ENCODE measurements around the gene CD44. TPM values are rescaled to one million over a fixed set of nuclear protein-coding genes. Genes with fewer than 3 reads are reported as not detected.

The CD44 gene
- total RNA-seq, 1 donor from 2014 or later: 133 TPM

GRCh38 chr11:35182317-35182939 is 43.5 kb downstream of the CD44 start:
- peaks cover 3 to 30% (median 4%) of the 10 kb centered on the region in 3 donors for H3K4me1 ChIP-seq (ENCODE audit: control insufficient read depth in 3 of 3, insufficient read depth in 3 of 3, low read length in 3 of 3)
- no peak overlapping the region for H3K27ac ChIP-seq (ENCODE audit: low read depth, low read length)
- peaks cover 0 to 17% (median 15%) of the 10 kb centered on the region in 3 donors for H3K36me3 ChIP-seq (ENCODE audit: control insufficient read depth in 3 of 3, insufficient read depth in 3 of 3, low read length in 3 of 3)
- no peak overlapping the region for H3K9ac ChIP-seq (ENCODE audit: low read depth in 1 of 3, low read length in 3 of 3)
- no peak overlapping the region for H3K4me3 ChIP-seq (ENCODE audit: low read length in 3 of 3)
- H3K27me3 ChIP-seq (ENCODE audit: control insufficient read depth in 3 of 3, insufficient read depth in 3 of 3, low read length in 3 of 3): no peaks in the 10 kb centered on the region
- H3K9me3 ChIP-seq (ENCODE audit: control insufficient read depth in 3 of 3, low read length in 3 of 3): no peaks in the 10 kb centered on the region

GRCh38 chr11:35183326-35183925 is 44.5 kb downstream of the CD44 start:
- no peaks in the 10 kb centered on the region for H3K27me3 ChIP-seq (ENCODE audit: control insufficient read depth in 3 of 3, insufficient read depth in 3 of 3, low read length in 3 of 3)
- no peak overlapping the region for H3K27ac ChIP-seq (ENCODE audit: low read depth, low read length)
- no peaks in the 10 kb centered on the region for H3K9me3 ChIP-seq (ENCODE audit: control insufficient read depth in 3 of 3, low read length in 3 of 3)
- peaks cover 0 to 14% (median 13%) of the 10 kb centered on the region in 3 donors for H3K36me3 ChIP-seq (ENCODE audit: control insufficient read depth in 3 of 3, insufficient read depth in 3 of 3, low read length in 3 of 3)
- peaks cover 3 to 24% (median 4%) of the 10 kb centered on the region in 3 donors for H3K4me1 ChIP-seq (ENCODE audit: control insufficient read depth in 3 of 3, insufficient read depth in 3 of 3, low read length in 3 of 3)
- H3K4me3 ChIP-seq (ENCODE audit: low read length in 3 of 3): no peak overlapping the region
- H3K9ac ChIP-seq (ENCODE audit: low read depth in 1 of 3, low read length in 3 of 3): no peak overlapping the region

- no peaks in the 10 kb centered on the region for H3K27me3 ChIP-seq (ENCODE audit: control insufficient read depth in 3 of 3, insufficient read depth in 3 of 3, low read length in 3 of 3)
- no peaks in the 10 kb centered on the region for H3K9me3 ChIP-seq (ENCODE audit: control insufficient read depth in 3 of 3, low read length in 3 of 3)
- H3K4me3 ChIP-seq (ENCODE audit: low read length in 3 of 3): no peak overlapping the region
- H3K27ac ChIP-seq (ENCODE audit: low read depth, low read length): no peak overlapping the region
- H3K4me1 ChIP-seq (ENCODE audit: control insufficient read depth in 3 of 3, insufficient read depth in 3 of 3, low read length in 3 of 3): peaks cover 0 to 12% (median 0%) of the 10 kb centered on the region in 3 donors
- H3K9ac ChIP-seq (ENCODE audit: low read depth in 1 of 3, low read length in 3 of 3): no peak overlapping the region
- peaks cover 0 to 25% (median 20%) of the 10 kb centered on the region in 3 donors for H3K36me3 ChIP-seq (ENCODE audit: control insufficient read depth in 3 of 3, insufficient read depth in 3 of 3, low read length in 3 of 3)
These were observed 46.7 kb downstream of the CD44 start for GRCh38 chr11:35185696-35186095.

- peaks cover 0 to 20% (median 4%) of the 10 kb centered on the region in 3 donors for H3K4me1 ChIP-seq (ENCODE audit: control insufficient read depth in 3 of 3, insufficient read depth in 3 of 3, low read length in 3 of 3)
- no peak overlapping the region for H3K4me3 ChIP-seq (ENCODE audit: low read length in 3 of 3)
- H3K9me3 ChIP-seq (ENCODE audit: control insufficient read depth in 3 of 3, low read length in 3 of 3): no peaks in the 10 kb centered on the region
- H3K27ac ChIP-seq (ENCODE audit: low read depth, low read length): no peak overlapping the region
- H3K27me3 ChIP-seq (ENCODE audit: control insufficient read depth in 3 of 3, insufficient read depth in 3 of 3, low read length in 3 of 3): no peaks in the 10 kb centered on the region
- H3K9ac ChIP-seq (ENCODE audit: low read depth in 1 of 3, low read length in 3 of 3): no peak overlapping the region
- peaks cover 0 to 22% (median 13%) of the 10 kb centered on the region in 3 donors for H3K36me3 ChIP-seq (ENCODE audit: control insufficient read depth in 3 of 3, insufficient read depth in 3 of 3, low read length in 3 of 3)
These were observed 49.0 kb downstream of the CD44 start for GRCh38 chr11:35187996-35188395.

- Histone ChIP-seq H3K4me1 (ENCODE audit: control insufficient read depth in 3 of 3, insufficient read depth in 3 of 3, low read length in 3 of 3) (peaks cover 0 to 20% (median 4%) of the 10 kb centered on the region in 3 donors), H3K27me3 (ENCODE audit: control insufficient read depth in 3 of 3, insufficient read depth in 3 of 3, low read length in 3 of 3) (no peaks in the 10 kb centered on the region), H3K27ac (ENCODE audit: low read depth, low read length) (peak overlapping the region; percentile 20), H3K36me3 (ENCODE audit: control insufficient read depth in 3 of 3, insufficient read depth in 3 of 3, low read length in 3 of 3) (peaks cover 0 to 22% (median 13%) of the 10 kb centered on the region in 3 donors), H3K9ac (ENCODE audit: low read depth in 1 of 3, low read length in 3 of 3) (no peak overlapping the region), H3K4me3 (ENCODE audit: low read length in 3 of 3) (no peak overlapping the region), H3K9me3 (ENCODE audit: control insufficient read depth in 3 of 3, low read length in 3 of 3) (no peaks in the 10 kb centered on the region)
These were observed 51.9 kb downstream of the CD44 start for GRCh38 chr11:35190804-35191348.

GRCh38 chr11:35192347-35192746 is 53.4 kb downstream of the CD44 start:
- Histone ChIP-seq H3K9me3 (ENCODE audit: control insufficient read depth in 3 of 3, low read length in 3 of 3) (no peaks in the 10 kb centered on the region), H3K4me1 (ENCODE audit: control insufficient read depth in 3 of 3, insufficient read depth in 3 of 3, low read length in 3 of 3) (peaks cover 0 to 20% (median 4%) of the 10 kb centered on the region in 3 donors), H3K36me3 (ENCODE audit: control insufficient read depth in 3 of 3, insufficient read depth in 3 of 3, low read length in 3 of 3) (peaks cover 0 to 22% (median 13%) of the 10 kb centered on the region in 3 donors), H3K27ac (ENCODE audit: low read depth, low read length) (no peak overlapping the region), H3K27me3 (ENCODE audit: control insufficient read depth in 3 of 3, insufficient read depth in 3 of 3, low read length in 3 of 3) (no peaks in the 10 kb centered on the region), H3K9ac (ENCODE audit: low read depth in 1 of 3, low read length in 3 of 3) (no peak overlapping the region), H3K4me3 (ENCODE audit: low read length in 3 of 3) (no peak overlapping the region)

- Histone ChIP-seq H3K4me3 (ENCODE audit: low read length in 3 of 3) (no peak overlapping the region), H3K4me1 (ENCODE audit: control insufficient read depth in 3 of 3, insufficient read depth in 3 of 3, low read length in 3 of 3) (peaks cover 0 to 20% (median 4%) of the 10 kb centered on the region in 3 donors), H3K27ac (ENCODE audit: low read depth, low read length) (no peak overlapping the region), H3K9ac (ENCODE audit: low read depth in 1 of 3, low read length in 3 of 3) (no peak overlapping the region), H3K9me3 (ENCODE audit: control insufficient read depth in 3 of 3, low read length in 3 of 3) (no peaks in the 10 kb centered on the region), H3K36me3 (ENCODE audit: control insufficient read depth in 3 of 3, insufficient read depth in 3 of 3, low read length in 3 of 3) (peaks cover 0 to 17% (median 11%) of the 10 kb centered on the region in 3 donors), H3K27me3 (ENCODE audit: control insufficient read depth in 3 of 3, insufficient read depth in 3 of 3, low read length in 3 of 3) (no peaks in the 10 kb centered on the region)
These were observed 54.8 kb downstream of the CD44 start for GRCh38 chr11:35193767-35194166.

GRCh38 chr11:35197292-35197691 is 58.3 kb downstream of the CD44 start:
- Histone ChIP-seq H3K27ac (ENCODE audit: low read depth, low read length) (no peak overlapping the region), H3K27me3 (ENCODE audit: control insufficient read depth in 3 of 3, insufficient read depth in 3 of 3, low read length in 3 of 3) (no peaks in the 10 kb centered on the region), H3K9ac (ENCODE audit: low read depth in 1 of 3, low read length in 3 of 3) (no peak overlapping the region), H3K9me3 (ENCODE audit: control insufficient read depth in 3 of 3, low read length in 3 of 3) (no peaks in the 10 kb centered on the region), H3K4me3 (ENCODE audit: low read length in 3 of 3) (no peak overlapping the region), H3K36me3 (ENCODE audit: control insufficient read depth in 3 of 3, insufficient read depth in 3 of 3, low read length in 3 of 3) (peaks cover 0 to 9% (median 5%) of the 10 kb centered on the region in 3 donors), H3K4me1 (ENCODE audit: control insufficient read depth in 3 of 3, insufficient read depth in 3 of 3, low read length in 3 of 3) (peaks cover 0 to 3% (median 1%) of the 10 kb centered on the region in 3 donors)

GRCh38 chr11:35200811-35201341 is 61.9 kb downstream of the CD44 start:
- no peaks in the 10 kb centered on the region for H3K27me3 ChIP-seq (ENCODE audit: control insufficient read depth in 3 of 3, insufficient read depth in 3 of 3, low read length in 3 of 3)
- no peak overlapping the region for H3K9ac ChIP-seq (ENCODE audit: low read depth in 1 of 3, low read length in 3 of 3)
- H3K4me3 ChIP-seq (ENCODE audit: low read length in 3 of 3): no peak overlapping the region
- peaks cover 0 to 15% (median 13%) of the 10 kb centered on the region in 3 donors for H3K36me3 ChIP-seq (ENCODE audit: control insufficient read depth in 3 of 3, insufficient read depth in 3 of 3, low read length in 3 of 3)
- H3K9me3 ChIP-seq (ENCODE audit: control insufficient read depth in 3 of 3, low read length in 3 of 3): no peaks in the 10 kb centered on the region
- H3K27ac ChIP-seq (ENCODE audit: low read depth, low read length): no peak overlapping the region
- no peaks in the 10 kb centered on the region for H3K4me1 ChIP-seq (ENCODE audit: control insufficient read depth in 3 of 3, insufficient read depth in 3 of 3, low read length in 3 of 3)

GRCh38 chr11:35204614-35205013 is 65.6 kb downstream of the CD44 start:
- Histone ChIP-seq H3K27ac (ENCODE audit: low read depth, low read length) (no peak overlapping the region), H3K27me3 (ENCODE audit: control insufficient read depth in 3 of 3, insufficient read depth in 3 of 3, low read length in 3 of 3) (no peaks in the 10 kb centered on the region), H3K36me3 (ENCODE audit: control insufficient read depth in 3 of 3, insufficient read depth in 3 of 3, low read length in 3 of 3) (peaks cover 0 to 17% (median 15%) of the 10 kb centered on the region in 3 donors), H3K9me3 (ENCODE audit: control insufficient read depth in 3 of 3, low read length in 3 of 3) (no peaks in the 10 kb centered on the region), H3K9ac (ENCODE audit: low read depth in 1 of 3, low read length in 3 of 3) (no peak overlapping the region), H3K4me1 (ENCODE audit: control insufficient read depth in 3 of 3, insufficient read depth in 3 of 3, low read length in 3 of 3) (no peaks in the 10 kb centered on the region), H3K4me3 (ENCODE audit: low read length in 3 of 3) (no peak overlapping the region)
